Measurements from ENCODE around the gene GPATCH1.
"Not testable (repeated sequence)": the region's sequence is repeated elsewhere in the genome, so short reads cannot be mapped to it uniquely, and the experiment has no call there.

Gene GPATCH1

DNA sequence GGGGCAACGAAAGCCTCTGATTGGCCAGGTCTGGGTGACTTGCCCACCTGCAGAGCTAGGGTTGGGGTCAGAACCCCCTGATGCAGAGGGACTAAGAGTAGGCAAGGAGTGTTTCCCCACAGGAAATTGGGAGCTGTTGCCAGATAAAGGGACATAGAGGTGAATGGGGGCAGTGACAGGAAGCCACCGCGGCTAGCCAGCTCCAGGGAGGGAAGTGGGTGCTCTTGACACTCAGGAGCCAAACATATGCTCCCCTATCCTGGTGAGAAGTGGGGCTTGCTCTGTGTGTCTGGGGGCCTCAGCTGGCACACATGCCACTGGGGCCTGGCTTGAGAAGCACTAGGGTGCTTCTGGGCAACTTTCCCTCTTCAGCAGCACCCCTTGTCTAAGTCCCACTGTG, 76.9 kb downstream of the GPATCH1 start:
- DNase-seq (ENCODE audit: low read depth in 1 of 2, low spot score in 1 of 2) = no peak

DNA sequence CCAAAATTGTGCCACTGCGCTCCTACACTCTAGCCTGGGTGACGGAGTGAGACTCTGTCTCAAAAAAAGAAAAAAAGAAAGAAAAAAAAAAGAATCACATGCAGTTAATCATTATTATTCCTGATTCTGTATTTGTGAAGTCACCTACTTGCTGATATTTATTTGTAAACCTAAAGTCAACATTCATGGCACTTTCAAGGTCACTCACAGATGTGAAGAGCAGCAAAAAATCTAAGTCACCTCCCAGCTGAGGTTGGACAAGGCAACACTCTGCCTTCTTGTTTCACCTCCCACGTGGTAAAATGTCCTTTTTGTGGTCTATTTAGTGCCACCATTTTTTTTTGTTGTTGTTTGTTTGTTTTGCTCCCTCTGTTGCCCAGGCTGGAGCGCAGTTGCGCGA, 77.4 kb downstream of the GPATCH1 start:
- DNase-seq (ENCODE audit: low read depth in 1 of 2, low spot score in 1 of 2) = no peak

DNA sequence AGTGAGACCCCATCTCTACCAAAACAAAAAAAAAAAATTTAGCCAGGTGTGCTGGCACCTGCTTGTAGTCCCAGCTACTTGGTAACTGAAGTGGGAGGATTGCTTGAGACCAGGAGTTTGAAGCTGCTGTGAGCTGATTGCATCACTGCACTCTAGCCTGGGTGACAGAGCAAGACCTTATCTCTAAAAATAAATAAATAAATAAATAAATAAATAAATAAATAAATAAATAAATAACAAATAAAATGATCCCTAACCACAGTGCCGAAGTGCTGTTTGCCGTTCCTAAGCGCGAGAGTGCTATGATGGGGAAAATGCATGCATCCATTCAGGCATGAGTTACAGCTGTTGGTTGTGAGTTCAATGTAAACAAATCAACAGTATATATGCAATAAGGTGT, 78.2 kb downstream of the GPATCH1 start:
- DNase-seq (ENCODE audit: low read depth in 1 of 2, low spot score in 1 of 2) = no peak

DNA sequence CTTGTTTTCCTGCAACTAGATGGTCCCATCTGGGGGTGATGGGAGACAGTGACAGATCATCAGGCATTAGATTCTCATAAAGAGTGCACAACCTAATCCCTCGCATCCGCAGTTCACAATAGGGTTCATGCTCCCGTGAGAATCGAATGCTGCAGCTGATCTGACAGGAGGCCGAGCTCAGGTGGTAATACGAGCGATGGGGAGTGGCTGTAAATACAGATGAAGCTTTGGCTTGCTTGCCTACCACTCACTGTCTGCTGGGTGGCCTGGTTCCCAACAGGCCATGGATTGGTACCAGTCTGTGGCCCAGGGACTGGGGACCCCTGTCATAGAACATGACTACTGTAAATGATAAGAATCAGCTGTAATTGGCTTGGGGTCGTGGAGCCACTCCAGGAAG, 78.9 kb downstream of the GPATCH1 start:
- DNase-seq (ENCODE audit: low read depth in 1 of 2, low spot score in 1 of 2) = no peak

DNA sequence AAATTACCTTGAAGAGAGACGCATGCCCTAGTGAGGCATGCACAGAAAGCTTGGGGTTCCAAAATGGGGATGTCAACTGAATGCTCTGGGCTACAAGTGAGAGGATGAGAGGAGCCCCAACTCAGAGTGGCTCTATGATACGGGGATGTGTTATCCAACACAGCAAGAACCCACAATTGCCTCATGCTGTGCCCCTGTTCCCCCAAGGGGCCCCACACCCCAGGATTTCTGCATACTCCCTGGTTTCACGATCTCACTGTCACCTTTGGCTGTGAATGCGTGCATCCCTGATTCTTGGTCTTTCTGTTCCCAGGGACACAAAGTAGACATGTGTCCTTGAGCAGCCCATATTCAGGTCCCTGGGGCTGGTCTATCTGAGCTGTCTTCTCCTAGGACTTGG, 80.2 kb downstream of the GPATCH1 start:
- no peak for DNase-seq (ENCODE audit: low read depth in 1 of 2, low spot score in 1 of 2)

DNA sequence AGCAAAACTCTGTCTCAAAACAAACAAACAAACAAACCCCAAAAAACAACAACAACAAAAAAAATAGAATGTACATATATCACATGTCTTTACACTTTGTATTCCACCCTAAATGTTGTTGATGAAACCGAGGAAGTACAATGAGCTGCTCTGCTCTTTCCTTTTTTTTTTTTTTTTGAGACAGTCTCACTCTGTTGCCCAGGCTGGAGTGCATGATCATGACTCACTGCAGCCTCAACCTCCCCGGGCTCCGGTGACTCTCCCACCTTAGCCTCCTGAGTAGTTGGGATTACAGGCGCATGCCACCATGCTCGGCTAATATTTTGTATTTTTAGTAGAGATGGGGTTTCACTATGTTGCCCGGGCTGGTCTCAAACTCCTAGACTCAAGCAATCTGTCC, 82.5 kb downstream of the GPATCH1 start:
- no peak for DNase-seq (ENCODE audit: low read depth in 1 of 2, low spot score in 1 of 2)

DNA sequence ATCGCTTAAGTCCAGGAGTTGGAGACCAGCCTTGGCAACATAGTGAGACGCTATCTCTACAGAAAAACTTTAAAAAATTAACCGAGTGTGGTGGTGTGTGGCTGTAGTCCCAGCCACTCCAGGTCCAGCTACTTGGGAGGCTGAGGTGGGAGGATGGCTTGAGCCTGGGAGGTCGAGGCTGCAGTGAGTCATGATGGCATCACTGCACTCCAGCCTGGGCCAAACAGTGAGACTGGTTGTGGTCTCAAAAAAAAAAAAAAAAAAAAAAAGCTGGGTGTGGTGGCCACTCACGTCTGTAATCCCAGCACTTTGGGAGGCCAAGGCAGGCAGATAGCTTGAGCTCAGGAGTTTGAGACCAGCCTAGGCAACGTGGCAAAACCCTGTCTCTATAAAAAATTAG, 85.1 kb downstream of the GPATCH1 start:
- DNase-seq (ENCODE audit: low read depth in 1 of 2, low spot score in 1 of 2) = not testable (repeated sequence)

DNA sequence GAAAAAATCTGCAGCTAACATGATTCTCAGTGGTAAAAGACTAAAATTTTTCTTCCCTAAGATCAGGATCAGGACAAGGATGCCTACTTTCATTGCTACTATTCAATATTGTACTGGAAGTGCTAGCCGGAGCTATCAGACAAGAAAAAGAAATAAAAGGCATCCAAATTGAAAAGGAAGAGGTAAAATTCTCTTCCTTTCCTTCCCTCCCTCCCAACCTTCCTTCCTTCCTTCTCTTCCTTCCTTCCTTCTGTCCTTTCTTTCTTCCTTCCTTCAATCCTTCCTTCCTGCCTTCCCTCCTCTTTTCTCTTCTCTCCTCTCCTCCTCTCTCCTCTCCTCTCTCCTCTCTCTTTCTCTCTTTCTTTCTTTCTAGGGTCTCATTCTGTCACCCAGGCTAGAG, 86.5 kb downstream of the GPATCH1 start:
- no peak for DNase-seq (ENCODE audit: low read depth in 1 of 2, low spot score in 1 of 2)

DNA sequence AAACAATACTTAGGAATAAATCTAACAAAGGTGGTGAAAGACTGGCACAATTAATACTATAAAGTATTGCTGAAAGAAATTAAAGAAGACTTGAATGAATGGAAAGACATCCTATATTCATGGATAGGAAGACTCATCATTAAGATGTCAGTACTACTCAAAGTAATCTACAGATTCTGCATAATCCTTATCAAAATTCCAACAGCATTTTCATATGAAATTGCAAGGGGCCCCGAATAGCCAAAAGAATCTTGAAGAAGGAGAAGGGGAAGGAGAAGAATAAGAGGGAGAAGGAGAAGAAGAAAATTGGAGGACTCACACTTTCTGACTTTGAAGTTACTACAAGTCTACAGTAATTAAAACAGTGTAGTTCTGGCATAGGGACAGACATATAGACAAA, 87.5 kb downstream of the GPATCH1 start:
- DNase-seq (ENCODE audit: low read depth in 1 of 2, low spot score in 1 of 2) = no peak

DNA sequence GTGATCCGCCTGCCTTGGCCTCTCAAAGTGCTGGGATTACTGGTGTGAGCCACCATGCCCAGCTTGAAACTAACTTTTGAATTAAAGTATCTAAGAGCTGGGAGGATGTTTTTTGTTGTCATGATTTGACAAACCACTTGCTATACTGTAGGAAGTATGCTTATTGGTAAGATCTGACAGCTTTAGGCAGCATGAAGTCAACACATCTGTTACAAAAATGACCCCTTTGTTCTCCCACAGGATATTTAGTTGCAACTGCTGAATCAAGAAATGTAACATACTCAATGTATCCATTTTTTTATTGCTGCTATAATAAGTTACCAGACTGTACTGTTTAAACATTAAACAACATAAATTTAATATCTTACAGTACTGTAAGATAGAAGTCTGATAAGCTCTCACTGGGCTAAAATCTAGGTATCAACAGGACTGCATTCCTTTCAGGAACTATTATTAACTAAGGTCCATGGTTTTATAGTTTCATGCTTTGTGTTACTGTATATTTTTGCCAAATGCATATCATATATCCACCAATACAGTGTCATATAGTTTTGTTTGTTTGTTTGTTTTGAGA, 90.3 kb downstream of the GPATCH1 start:
- no peak for DNase-seq (ENCODE audit: low read depth in 1 of 2, low spot score in 1 of 2)

DNA sequence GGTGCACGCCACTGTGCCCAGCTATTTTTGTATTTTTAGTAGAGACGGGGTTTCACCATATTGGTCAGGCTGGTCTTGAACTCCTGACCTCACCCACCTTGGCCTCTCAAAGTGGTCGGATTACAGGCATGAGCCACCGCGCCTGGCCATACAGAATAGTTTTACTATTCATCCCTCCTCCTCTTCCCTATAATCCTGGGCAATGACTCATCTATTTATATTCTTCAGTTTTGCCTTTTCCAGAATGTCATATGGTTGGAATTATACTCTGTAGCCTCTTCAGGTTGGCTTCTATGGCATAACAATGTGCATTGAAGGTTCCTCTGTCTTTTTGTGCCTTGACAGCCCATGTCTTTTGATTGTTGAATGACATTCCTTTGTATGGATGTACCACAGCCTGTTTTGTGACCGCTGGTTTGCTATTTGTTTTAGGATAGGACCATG, 91.0 kb downstream of the GPATCH1 start:
- no peak for DNase-seq (ENCODE audit: low read depth in 1 of 2, low spot score in 1 of 2)

DNA sequence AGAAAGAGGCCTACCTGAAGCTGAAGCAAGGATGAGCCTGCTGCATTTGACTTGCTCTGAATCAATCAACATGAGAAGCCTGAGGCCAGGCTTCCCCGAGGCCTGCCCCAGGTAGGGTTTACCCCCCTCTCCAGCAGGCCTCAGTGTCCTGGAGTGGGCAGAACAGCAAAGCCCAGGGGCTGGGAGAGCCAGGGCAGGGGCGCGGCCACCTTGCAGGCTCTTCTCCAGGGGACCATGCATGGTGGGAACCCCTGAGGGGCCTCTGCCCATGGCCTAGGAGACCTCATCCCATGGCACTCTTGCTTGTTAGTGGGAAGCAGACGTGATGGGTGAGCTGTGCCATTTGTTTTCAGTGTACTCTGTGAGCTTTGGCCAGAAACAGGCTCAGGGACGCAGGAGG, 93.2 kb downstream of the GPATCH1 start:
- DNase-seq (ENCODE audit: low read depth in 1 of 2, low spot score in 1 of 2) = no peak

DNA sequence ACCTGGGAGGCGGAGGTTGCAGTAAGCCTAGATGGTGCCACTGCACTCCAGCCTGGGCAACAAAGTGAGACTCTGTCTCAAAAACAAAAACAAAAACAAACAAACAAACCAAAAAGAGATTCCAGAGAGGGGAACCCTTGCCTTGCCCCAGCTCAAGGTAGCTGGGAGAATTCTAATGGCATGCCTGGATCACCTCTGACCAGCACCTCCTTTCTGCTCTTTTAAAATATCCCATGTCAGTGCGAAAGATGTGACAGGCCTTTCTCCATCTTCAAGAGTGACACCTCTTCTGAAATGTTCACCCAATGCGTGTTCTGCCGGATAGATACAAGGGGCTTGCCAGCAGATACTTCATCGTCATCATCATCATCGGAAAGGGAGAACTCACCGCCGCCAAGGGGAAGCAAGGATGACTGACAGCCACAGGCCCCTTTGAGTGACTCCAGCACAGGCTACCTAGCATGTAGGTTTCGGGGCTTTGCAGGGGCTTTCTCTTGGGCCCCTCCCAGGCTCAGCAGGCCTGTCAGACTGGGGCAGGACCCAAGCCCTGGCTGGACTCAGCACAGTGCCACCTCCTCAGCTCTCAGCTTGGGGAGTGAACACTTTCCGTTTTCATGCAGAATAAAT, 94.3 kb downstream of the GPATCH1 start:
- no peak for DNase-seq (ENCODE audit: low read depth in 1 of 2, low spot score in 1 of 2)

DNA sequence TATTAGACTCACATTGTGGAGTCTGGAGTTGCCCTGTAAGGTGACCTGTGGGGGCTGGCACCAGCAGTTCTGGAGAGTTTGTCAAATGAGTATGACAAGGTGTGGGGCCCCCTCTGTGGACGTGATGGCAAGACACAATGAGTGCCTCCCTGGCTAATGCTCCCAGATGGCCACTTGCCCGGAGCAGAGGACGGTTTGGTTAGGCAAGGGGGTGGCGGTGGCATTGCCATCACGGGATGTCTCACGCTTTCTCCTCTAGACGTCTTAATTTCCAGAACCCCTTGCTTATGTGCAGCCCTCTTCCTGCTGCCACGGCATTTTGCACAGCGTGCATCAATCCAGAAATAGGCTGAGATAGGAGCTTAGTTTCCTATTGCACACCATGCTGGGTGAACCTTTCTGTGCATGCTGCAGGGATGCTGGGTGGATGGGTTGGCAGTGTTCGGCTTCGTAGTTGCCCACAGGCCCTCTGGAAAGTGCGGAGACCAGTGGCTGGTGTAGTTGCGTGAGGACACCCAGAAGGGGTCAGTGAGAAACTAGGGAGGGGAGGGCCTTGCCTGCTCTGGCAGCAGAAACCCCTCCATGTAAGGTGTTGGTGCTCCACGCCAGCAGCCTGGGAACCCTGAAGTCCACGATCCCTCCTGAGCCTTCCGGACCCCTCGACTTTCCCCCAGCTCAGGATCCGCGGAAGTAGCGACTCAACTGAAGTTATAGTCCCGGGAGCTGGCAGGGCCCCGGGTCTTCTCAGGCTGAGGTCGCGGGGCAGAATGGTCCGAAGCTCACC, 95.1 kb downstream of the GPATCH1 start:
- DNase-seq (ENCODE audit: low read depth in 1 of 2, low spot score in 1 of 2) = peak in 1 of 2 donors; percentile 17

DNA sequence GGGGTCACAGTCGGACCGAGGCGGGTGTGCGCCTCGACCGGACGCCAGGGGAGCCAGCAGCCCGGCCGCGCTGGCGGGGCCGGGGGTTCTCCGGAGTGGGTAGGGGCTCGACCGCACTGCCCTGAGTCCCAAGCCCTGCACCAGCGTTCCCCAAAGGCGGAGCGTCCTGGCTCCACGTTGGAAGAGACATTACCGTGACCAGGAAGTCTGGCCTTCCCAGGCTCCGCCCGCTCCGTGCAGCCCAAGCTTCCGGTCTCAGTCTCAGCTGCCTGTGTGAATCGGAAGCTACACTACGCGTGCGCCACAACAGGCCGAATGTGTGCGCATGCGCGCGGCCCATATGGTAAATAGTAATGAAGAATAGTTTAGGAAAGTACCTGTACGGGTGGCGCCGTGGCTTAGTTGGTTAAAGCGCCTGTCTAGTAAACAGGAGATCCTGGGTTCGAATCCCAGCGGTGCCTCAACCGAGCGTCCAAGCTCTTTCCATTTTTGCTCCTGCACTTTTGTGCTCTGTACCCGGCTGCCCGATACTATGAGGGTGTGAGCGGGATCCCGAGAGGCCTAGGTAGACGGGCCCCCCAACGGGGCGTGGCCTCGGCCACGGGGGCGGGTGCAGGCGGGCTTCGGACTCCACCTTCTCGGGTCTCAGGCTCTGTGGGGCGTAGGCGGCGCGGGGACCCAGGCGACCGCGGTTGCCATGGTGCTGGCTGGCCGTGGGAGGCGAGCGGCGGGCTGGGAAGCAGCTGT, 95.9 kb downstream of the GPATCH1 start:
- DNase-seq (ENCODE audit: low read depth in 1 of 2, low spot score in 1 of 2) = peak; percentile 94 to 97

DNA sequence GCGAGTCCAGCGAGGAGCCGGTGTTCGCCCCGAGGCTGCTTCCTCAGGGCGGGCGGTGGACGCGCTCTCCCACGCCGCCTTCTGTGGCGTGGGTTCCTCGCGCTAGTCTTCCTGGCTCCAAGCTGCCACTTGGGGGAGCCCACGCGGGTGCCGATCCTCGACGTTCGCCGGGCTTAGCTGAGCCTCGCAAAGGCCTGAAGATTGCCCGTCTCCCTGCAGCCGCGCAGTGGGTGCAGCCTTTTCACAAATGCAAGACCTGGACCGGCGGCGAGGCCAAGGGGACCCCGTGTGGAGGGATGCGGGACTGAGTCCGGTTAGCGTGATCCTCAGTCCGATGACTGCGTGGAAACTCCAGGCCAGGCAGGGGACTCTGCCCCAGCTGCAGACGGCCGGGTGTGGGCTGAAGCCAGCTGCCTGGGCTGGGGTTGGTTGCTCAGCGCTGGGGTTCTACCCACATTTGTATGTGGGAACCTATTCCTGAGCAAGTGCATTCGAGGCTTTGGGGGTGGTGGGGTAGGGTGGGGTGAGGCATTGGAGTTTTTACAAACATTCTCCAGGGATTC, 96.5 kb downstream of the GPATCH1 start:
- peak in 1 of 2 donors; percentile 69 for DNase-seq (ENCODE audit: low read depth in 1 of 2, low spot score in 1 of 2)
